B cell (primary cell): ENCODE data around the gene SEMA3E. TPM values are rescaled to one million over a fixed set of nuclear protein-coding genes. Genes with fewer than 3 reads are reported as not detected.

Experiments used
- ATAC-seq: fragments of 200-7000 bp; cut with Tn5 transposase; one replicate; pipeline ENCODE4 v1.10.0; 2021; ENCODE audit warnings: low read depth, mild to moderate bottlenecking, moderate number of reproducible peaks, moderate library complexity
- CTCF ChIA-PET: fragments of 350-600 bp; sonication (Branson Sonifier 250); formaldehyde crosslinking; loops from one replicate; lab custom pipeline; 2021; ENCODE audit warnings: antibody characterized with exemption, inconsistent platforms; lab: Charles Lee
- POLR2A ChIA-PET: fragments of 350-600 bp; sonication (Branson Sonifier 250); formaldehyde crosslinking; loops from one replicate; lab custom pipeline; 2021; ENCODE audit warnings: antibody characterized with exemption; lab: Charles Lee
- DNase-seq: peaks from one replicate; pipeline ENCODE4 v3.0.0; 2013
- H2AFZ ChIP-seq: 2 replicates; pipeline ENCODE4 v1.6.1; 2012; ENCODE audit warnings: mild to moderate bottlenecking, low read depth, low read length; ENCODE audit not compliant: insufficient read depth, poor library complexity, severe bottlenecking
- H3K27ac ChIP-seq, 2 donors: 1 replicate in 1 of 2; 2 replicates in 1 of 2; pipeline ENCODE4 v1.5.1; 2012 to 2013; ENCODE audit warnings: low read length in 2 of 2, mild to moderate bottlenecking in 2 of 2, moderate library complexity in 1 of 2
- H3K27me3 ChIP-seq, 4 experiments: fragments of 200-600 bp in 1 of 4; sonication (generic) in 1 of 4; replicated peaks in 1 of 4; 1 replicate in 2 of 4; 2 replicates in 2 of 4; pipeline versions ENCODE4 v1.6.1 to v1.7.0; 2013 to 2016; ENCODE audit warnings: low read length in 3 of 4, mild to moderate bottlenecking in 2 of 4, mixed read lengths in 1 of 4, moderate library complexity in 1 of 4; ENCODE audit not compliant: insufficient read depth in 4 of 4, control insufficient read depth in 3 of 4; ENCODE audit errors: control extremely low read depth in 1 of 4
- H3K36me3 ChIP-seq, 2 experiments: replicated peaks in 1 of 2; 1 replicate in 1 of 2; 2 replicates in 1 of 2; pipeline versions ENCODE4 v1.6.1 to v1.7.1; 2013; ENCODE audit warnings: low read length in 1 of 2; ENCODE audit not compliant: insufficient read depth in 2 of 2, control insufficient read depth in 1 of 2; ENCODE audit errors: control extremely low read depth in 1 of 2, extremely low read depth in 1 of 2
- H3K4me1 ChIP-seq, 2 donors: fragments of 200-600 bp in 1 of 2; sonication (generic) in 1 of 2; 1 replicate in 1 of 2; 2 replicates in 1 of 2; pipeline versions ENCODE4 v1.5.1 to v1.6.1; 2013 to 2017; ENCODE audit warnings: low read length in 2 of 2; ENCODE audit not compliant: control insufficient read depth in 2 of 2, insufficient read depth in 2 of 2
- H3K4me2 ChIP-seq: replicated peaks from 2 replicates; pipeline ENCODE3; 2012; ENCODE audit warnings: mild to moderate bottlenecking, low read depth, low read length; ENCODE audit not compliant: poor library complexity, severe bottlenecking
- H3K4me3 ChIP-seq, 5 experiments: fragments of 200-600 bp in 1 of 5; sonication (generic) in 1 of 5; 1 replicate in 3 of 5; 2 replicates in 2 of 5; pipeline versions ENCODE4 v1.5.1 to v1.7.0; 2011 to 2016; ENCODE audit warnings: low read length in 4 of 5, mild to moderate bottlenecking in 4 of 5, low read depth in 2 of 5, control low read depth in 1 of 5, moderate library complexity in 1 of 5; ENCODE audit not compliant: insufficient read depth in 1 of 5; ENCODE audit errors: control extremely low read depth in 1 of 5, extremely low read depth in 1 of 5
- H3K79me2 ChIP-seq: fragments of 200-600 bp; sonication (generic); one replicate; pipeline ENCODE4 v1.6.0; 2016; ENCODE audit warnings: low read length; ENCODE audit not compliant: control insufficient read depth, insufficient read depth
- H3K9ac ChIP-seq: fragments of 200-600 bp; sonication (generic); 2 replicates; pipeline ENCODE4 v1.6.1; 2017; ENCODE audit warnings: mild to moderate bottlenecking, low read length, moderate library complexity
- H3K9me3 ChIP-seq, 3 donors: one replicate each; pipeline versions ENCODE4 v1.6.1 to v1.7.1; 2013; ENCODE audit warnings: low read length in 2 of 3; ENCODE audit not compliant: control insufficient read depth in 2 of 3, insufficient read depth in 1 of 3; ENCODE audit errors: control extremely low read depth in 1 of 3
- H4K20me1 ChIP-seq: 2 replicates; pipeline ENCODE4 v1.6.0; 2012; ENCODE audit warnings: mild to moderate bottlenecking, low read length; ENCODE audit not compliant: insufficient read depth, control insufficient read depth, poor library complexity, severe bottlenecking
- H3K27ac Mint-ChIP-seq: one replicate; pipeline ENCODE4 v1.8.0; 2021; ENCODE audit warnings: mixed read lengths
- H3K27me3 Mint-ChIP-seq: one replicate; pipeline ENCODE4 v1.8.0; 2021; ENCODE audit warnings: mixed read lengths
- H3K4me1 Mint-ChIP-seq: one replicate; pipeline ENCODE4 v1.8.0; 2021; ENCODE audit warnings: mixed read lengths
- H3K4me3 Mint-ChIP-seq: one replicate; pipeline ENCODE4 v1.8.0; 2021; ENCODE audit warnings: mixed read lengths
- H3K9me3 Mint-ChIP-seq: one replicate; pipeline ENCODE4 v1.8.0; 2022; ENCODE audit warnings: mixed read lengths; ENCODE audit not compliant: insufficient read depth
- CTCF ChIP-seq: fragments of 200-600 bp; IDR thresholded peaks from one replicate; pipeline ENCODE4 v1.8.0; 2022; ENCODE audit warnings: antibody characterized with exemption, mild to moderate bottlenecking
- EZH2 ChIP-seq: IDR thresholded peaks from 2 replicates; pipeline ENCODE4 v1.6.1; 2012; ENCODE audit warnings: borderline replicate concordance, low read depth, mild to moderate bottlenecking, moderate library complexity, low read length; ENCODE audit not compliant: insufficient read depth, poor library complexity, severe bottlenecking
- WGBS: methylation state at CpG from one replicate; pipeline ENCODE4 v1.1.5; 2013; ENCODE audit warnings: missing lambda C conversion rate; ENCODE audit not compliant: insufficient coverage; 5-methylcytosine and 5-hydroxymethylcytosine counted together
- intact Hi-C: fragments of 100-400 bp; cut with micrococcal nuclease; formaldehyde crosslinking; loops from one replicate; pipeline ENCODE4 v1.10.0; 2022
- polyA plus RNA-seq: library from polyadenylated mRNA; depleted of rRNA; stranded (reverse); fragments of >200 nt; gene quantifications from 2 replicates; pipeline ENCODE4 v1.2.3, GENCODE V29; 2012
- total RNA-seq, 2 donors: library from RNA; stranded (reverse); fragments of 120-200 nt in 1 of 2; gene quantifications; 1 replicate in 1 of 2; 2 replicates in 1 of 2; pipeline versions ENCODE4 v1.2.3 to v1.2.4, GENCODE V29; 2013 to 2022

The SEMA3E gene
- total and polyA plus RNA-seq, 2 donors (not counting 1 experiment from before 2014, with no cell fraction given) = not detected

- ATAC-seq (no peak), DNase-seq (no peak)
- H3K9me3 Mint-ChIP-seq = no peaks in the 10 kb centered on the region
- 92% methylated on average over 2 of the region's 3 CpGs for WGBS
- ChIA-PET POLR2A (no interaction called here), CTCF (no interaction called here)
- Histone ChIP-seq H3K27me3 (no peaks in the 10 kb centered on the region), H2AFZ (no peak overlapping the region), H3K4me1 (no peaks in the 10 kb centered on the region), H4K20me1 (no peaks in the 10 kb centered on the region), H3K9me3 (no peaks in the 10 kb centered on the region), H3K4me2 (no peak overlapping the region), H3K36me3 (no peaks in the 10 kb centered on the region), H3K27ac (no peak overlapping the region), H3K79me2 (no peaks in the 10 kb centered on the region), H3K9ac (no peak overlapping the region), H3K4me3 (no peak overlapping the region)
- H3K27ac Mint-ChIP-seq = no peak overlapping the region
- no peaks in the 10 kb centered on the region for H3K27me3 Mint-ChIP-seq
- intact Hi-C loops = no loop called here
- no peak overlapping the region for H3K4me3 Mint-ChIP-seq
- H3K4me1 Mint-ChIP-seq = no peaks in the 10 kb centered on the region
- no peak for TF ChIP-seq EZH2
- TF ChIP-seq CTCF = no peak
Observed at GRCh38 chr7:83614112-83614511, 34.8 kb downstream of the SEMA3E start.

GRCh38 chr7:83613232-83613631 lies 35.7 kb downstream of the SEMA3E start:
- Histone ChIP-seq H3K27me3 (no peaks in the 10 kb centered on the region), H3K9me3 (no peaks in the 10 kb centered on the region), H3K9ac (no peak overlapping the region), H3K36me3 (no peaks in the 10 kb centered on the region), H2AFZ (no peak overlapping the region), H3K4me1 (no peaks in the 10 kb centered on the region), H3K27ac (no peak overlapping the region), H3K4me3 (no peak overlapping the region), H3K79me2 (no peaks in the 10 kb centered on the region), H3K4me2 (no peak overlapping the region), H4K20me1 (no peaks in the 10 kb centered on the region)
- ATAC-seq (no peak), DNase-seq (no peak)
- no peaks in the 10 kb centered on the region for H3K9me3 Mint-ChIP-seq
- H3K27me3 Mint-ChIP-seq = no peaks in the 10 kb centered on the region
- no peak overlapping the region for H3K4me3 Mint-ChIP-seq
- no peaks in the 10 kb centered on the region for H3K4me1 Mint-ChIP-seq
- POLR2A ChIA-PET = no interaction called here
- intact Hi-C loops = no loop called here
- no peak overlapping the region for H3K27ac Mint-ChIP-seq
- no peak for TF ChIP-seq EZH2
- TF ChIP-seq CTCF = no peak
- CTCF ChIA-PET = no interaction called here
